NB4 (cell line): Measurements from ENCODE around the gene TPCN1.
A peak's percentile ranks its signal among the peaks of the same experiment; 100 is the strongest.

ENCODE experiments used
- DNase-seq: peaks from one replicate; pipeline ENCODE4 v3.0.0; 2010; ENCODE audit warnings: low read depth
- H3K4me3 ChIP-seq: one replicate; pipeline ENCODE4 v1.5.1; 2011; ENCODE audit warnings: mild to moderate bottlenecking, low read depth, low read length, moderate library complexity
- CTCF ChIP-seq: IDR thresholded peaks from one replicate; pipeline ENCODE4 v1.5.1; 2012; ENCODE audit warnings: low read depth, low read length
- MAX ChIP-seq: IDR thresholded peaks from 2 replicates; pipeline ENCODE4 v1.6.1; 2011; ENCODE audit warnings: low read depth, low read length
- MYC ChIP-seq: IDR thresholded peaks from 2 replicates; pipeline ENCODE4 v1.6.1; 2011; ENCODE audit warnings: low read depth, low read length
- POLR2A ChIP-seq: IDR thresholded peaks from 2 replicates; pipeline ENCODE4 v1.6.1; 2011; ENCODE audit warnings: mild to moderate bottlenecking; ENCODE audit not compliant: insufficient read length; ENCODE audit errors: extremely low read depth

TPCN1 gene

GRCh38 chr12:113247123-113248050 is 26.1 kb downstream of the TPCN1 start:
- TF ChIP-seq CTCF (no peak), MYC (peak; percentile 98), POLR2A (no peak), MAX (peak; percentile 97)
- peak; percentile 97 for DNase-seq
- H3K4me3 ChIP-seq = no peak overlapping the region

DNA sequence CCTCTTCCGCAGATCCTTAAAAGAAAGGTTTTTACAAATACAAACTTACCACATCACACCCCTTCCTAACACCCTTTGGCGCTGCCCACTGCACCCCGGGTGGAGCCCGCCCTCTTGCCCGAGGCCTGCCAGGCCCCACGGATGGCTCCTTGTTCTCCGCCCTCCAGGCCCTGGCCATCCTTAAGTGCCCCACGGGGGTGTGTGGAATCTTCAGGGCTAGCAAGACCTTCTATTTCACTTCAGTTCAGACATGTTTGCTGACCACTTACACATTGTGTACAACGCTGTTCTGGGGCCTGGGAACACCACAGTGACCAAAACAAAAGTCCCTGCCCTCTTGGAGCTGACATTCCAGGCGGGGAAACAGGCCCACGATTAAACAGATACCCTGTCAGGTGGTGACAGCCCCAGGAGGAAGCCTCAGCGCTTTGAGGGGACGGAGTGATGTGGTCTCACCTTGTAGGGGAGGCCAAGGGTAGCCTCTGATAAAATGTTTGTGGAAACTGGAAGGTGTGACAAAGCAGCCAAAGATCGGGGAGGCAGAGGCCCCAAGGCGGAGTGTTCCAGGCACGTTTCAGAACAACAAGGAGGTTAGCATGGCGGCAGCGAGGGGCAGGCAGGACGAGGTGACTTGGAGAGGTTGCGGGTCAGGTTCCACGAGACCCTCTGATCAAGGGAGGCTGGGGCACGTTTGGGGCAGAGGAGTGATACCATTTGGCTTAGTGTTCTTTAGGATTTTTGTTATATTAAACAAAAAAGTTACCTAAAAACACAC is 27.0 kb downstream of the TPCN1 start:
- H3K4me3 ChIP-seq = no peak overlapping the region
- no peak for DNase-seq
- TF ChIP-seq CTCF (no peak), MAX (no peak), POLR2A (no peak), MYC (no peak)

DNA sequence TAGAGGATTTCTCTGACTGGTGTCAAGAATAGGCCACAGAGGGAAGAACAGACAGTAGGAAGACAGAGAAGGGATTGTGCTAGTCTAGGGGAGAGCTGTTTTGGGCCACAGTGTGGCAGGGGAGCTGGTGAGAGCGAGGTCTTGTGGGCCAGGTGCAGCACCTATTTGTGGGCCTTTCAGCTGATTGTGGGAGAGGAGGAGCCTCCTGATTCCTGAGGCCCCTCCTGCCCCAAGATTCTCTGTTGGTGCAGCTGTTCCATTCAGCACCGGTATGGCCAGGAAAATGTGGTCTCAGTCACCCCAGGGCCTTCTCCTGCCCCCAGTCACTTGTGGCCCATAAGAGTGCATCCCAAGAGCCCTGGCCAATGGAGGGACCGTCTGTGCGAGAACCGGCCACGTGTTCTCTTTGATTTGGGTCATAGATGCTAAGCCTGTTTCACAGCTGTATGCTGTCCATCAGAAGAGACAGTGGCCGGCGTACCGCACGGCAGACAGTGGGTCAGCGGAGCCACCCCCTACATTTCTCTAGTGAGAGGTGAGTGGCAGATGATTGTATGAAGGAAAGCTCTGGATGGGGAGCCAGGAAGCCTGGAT is 27.7 kb downstream of the TPCN1 start:
- TF ChIP-seq MYC (no peak), POLR2A (no peak), MAX (no peak), CTCF (no peak)
- DNase-seq = no peak
- H3K4me3 ChIP-seq = no peak overlapping the region

GRCh38 chr12:113249546-113249945 is 28.3 kb downstream of the TPCN1 start:
- no peak for TF ChIP-seq POLR2A
- TF ChIP-seq CTCF = no peak
- no peak for TF ChIP-seq MAX
- no peak for TF ChIP-seq MYC
- no peak for DNase-seq
- H3K4me3 ChIP-seq = no peak overlapping the region

DNA sequence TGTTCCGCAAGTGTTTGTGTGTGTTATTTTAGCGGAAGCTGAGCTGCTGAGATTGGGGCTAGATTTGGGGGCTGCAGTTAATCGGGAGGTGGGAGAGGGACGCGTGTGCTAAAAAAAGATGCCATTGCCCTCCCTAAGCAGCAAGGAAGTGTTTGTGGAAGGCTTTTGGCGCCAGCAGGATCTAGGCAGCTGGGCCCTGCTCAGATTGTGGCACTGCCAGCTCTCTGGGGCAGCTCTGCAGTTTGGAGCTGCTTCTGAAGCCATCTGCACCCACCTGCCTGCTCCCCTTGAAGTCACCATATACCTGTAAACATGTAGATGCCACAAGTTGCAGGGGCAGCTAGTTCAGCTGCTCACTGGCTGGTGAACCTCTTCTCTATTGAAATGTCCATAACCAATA is 28.8 kb downstream of the TPCN1 start:
- no peak for DNase-seq
- no peak for TF ChIP-seq MAX
- no peak for TF ChIP-seq CTCF
- TF ChIP-seq MYC = no peak
- TF ChIP-seq POLR2A = no peak
- H3K4me3 ChIP-seq = no peak overlapping the region
